Mesothelial cell of epicardium (in vitro differentiated cells): ENCODE results near the gene MRPL37. TPM values are rescaled to one million over a fixed set of nuclear protein-coding genes. Genes with fewer than 3 reads are reported as not detected.
A peak's percentile ranks its signal among the peaks of the same experiment; 100 is the strongest.

Experiments
- DNase-seq, 2 experiments: peaks; one replicate each; pipeline ENCODE4 v3.0.0; 2021; ENCODE audit warnings: low spot score in 2 of 2; ENCODE audit not compliant: unreplicated experiment in 2 of 2
- H3K27ac Mint-ChIP-seq: 2 replicates; pipeline ENCODE4 v1.8.0; 2021; ENCODE audit warnings: mixed read lengths
- H3K27me3 Mint-ChIP-seq: 2 replicates; pipeline ENCODE4 v1.8.0; 2021; ENCODE audit warnings: low read depth, mixed read lengths
- H3K36me3 Mint-ChIP-seq: 2 replicates; pipeline ENCODE4 v1.8.0; 2021; ENCODE audit warnings: mixed read lengths
- H3K4me1 Mint-ChIP-seq: 2 replicates; pipeline ENCODE4 v1.8.0; 2021; ENCODE audit warnings: mixed read lengths
- H3K4me3 Mint-ChIP-seq: 2 replicates; pipeline ENCODE4 v1.8.0; 2021; ENCODE audit warnings: mild to moderate bottlenecking, moderate library complexity, mixed read lengths
- H3K9me3 Mint-ChIP-seq: 2 replicates; pipeline ENCODE4 v1.8.0; 2021; ENCODE audit warnings: mixed read lengths
- total RNA-seq: library from RNA; stranded (reverse); gene quantifications from 3 replicates; pipeline ENCODE4 v1.2.1, GENCODE V29; 2021
- TF ChIP-seq, protein P1 (sequence below): fragments of 200-600 bp; sonication (generic); IDR thresholded peaks from one replicate; pipeline ENCODE4 v1.5.0; 2021; ENCODE audit warnings: antibody characterized with exemption; ENCODE audit not compliant: unreplicated experiment

The MRPL37 gene
- total RNA-seq, 1 donor from 2014 or later = 56.9 TPM

DNA sequence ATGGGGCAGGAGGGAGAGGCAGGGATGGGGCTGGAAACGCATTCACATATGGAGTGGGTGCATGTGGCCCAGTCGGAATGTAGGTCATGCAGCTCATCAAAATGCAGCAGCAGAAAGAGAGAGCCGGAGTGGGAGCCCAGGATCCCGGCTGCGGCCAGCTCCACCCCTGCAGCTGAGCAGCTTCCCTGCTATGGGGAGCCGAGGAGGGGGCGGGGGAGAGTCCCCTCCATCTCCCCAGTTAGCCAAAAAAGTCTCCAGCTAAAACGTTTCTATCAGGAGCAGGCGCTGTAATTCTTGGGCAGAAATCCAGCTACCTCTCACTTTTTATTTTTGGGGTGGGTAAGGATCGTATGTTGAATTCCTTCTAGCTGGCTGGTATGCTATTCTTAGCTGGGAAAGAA, 39.7 kb downstream of the MRPL37 start:
- H3K9me3 Mint-ChIP-seq = no peaks in the 10 kb centered on the region
- TF ChIP-seq, protein P1, sequence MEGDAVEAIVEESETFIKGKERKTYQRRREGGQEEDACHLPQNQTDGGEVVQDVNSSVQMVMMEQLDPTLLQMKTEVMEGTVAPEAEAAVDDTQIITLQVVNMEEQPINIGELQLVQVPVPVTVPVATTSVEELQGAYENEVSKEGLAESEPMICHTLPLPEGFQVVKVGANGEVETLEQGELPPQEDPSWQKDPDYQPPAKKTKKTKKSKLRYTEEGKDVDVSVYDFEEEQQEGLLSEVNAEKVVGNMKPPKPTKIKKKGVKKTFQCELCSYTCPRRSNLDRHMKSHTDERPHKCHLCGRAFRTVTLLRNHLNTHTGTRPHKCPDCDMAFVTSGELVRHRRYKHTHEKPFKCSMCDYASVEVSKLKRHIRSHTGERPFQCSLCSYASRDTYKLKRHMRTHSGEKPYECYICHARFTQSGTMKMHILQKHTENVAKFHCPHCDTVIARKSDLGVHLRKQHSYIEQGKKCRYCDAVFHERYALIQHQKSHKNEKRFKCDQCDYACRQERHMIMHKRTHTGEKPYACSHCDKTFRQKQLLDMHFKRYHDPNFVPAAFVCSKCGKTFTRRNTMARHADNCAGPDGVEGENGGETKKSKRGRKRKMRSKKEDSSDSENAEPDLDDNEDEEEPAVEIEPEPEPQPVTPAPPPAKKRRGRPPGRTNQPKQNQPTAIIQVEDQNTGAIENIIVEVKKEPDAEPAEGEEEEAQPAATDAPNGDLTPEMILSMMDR = no peak
- H3K4me3 Mint-ChIP-seq = no peak overlapping the region
- no peak for DNase-seq
- H3K27ac Mint-ChIP-seq = no peak overlapping the region
- H3K4me1 Mint-ChIP-seq = no peaks in the 10 kb centered on the region
- peaks cover 48% of the 10 kb centered on the region for H3K36me3 Mint-ChIP-seq
- no peaks in the 10 kb centered on the region for H3K27me3 Mint-ChIP-seq

DNA sequence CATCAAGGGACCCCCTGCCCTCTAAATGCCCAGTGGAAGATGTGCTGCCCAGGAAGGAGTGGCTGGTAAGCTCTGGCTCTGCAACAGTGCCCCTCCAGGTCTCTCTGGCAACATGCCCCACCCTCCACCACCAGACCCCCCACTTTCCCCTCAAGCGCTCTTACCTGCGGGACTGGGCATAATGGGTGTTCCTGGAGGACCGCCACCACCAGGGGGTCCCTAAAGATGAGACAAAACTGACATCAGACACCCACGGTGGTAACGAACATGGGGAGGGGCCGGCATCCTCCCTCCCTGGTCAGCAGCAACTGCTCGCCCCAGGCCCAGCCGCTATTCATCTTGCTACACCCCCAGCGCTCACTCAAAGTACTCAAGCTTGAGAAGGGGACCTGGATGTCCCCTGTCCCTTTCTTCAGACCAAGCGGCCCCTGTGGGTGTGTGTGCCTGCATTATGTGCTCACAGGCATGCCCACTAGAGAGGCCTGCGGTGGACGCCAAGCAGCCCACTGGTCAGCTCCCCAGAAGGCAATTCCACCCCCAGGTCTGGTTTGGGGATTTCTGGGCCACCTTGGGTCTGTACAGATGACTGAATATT, 40.9 kb downstream of the MRPL37 start:
- TF ChIP-seq, protein P1 = no peak
- H3K36me3 Mint-ChIP-seq = peaks cover 45% of the 10 kb centered on the region
- H3K4me1 Mint-ChIP-seq = no peaks in the 10 kb centered on the region
- H3K27me3 Mint-ChIP-seq = no peaks in the 10 kb centered on the region
- H3K4me3 Mint-ChIP-seq = no peak overlapping the region
- DNase-seq = no peak
- H3K27ac Mint-ChIP-seq = no peak overlapping the region
- H3K9me3 Mint-ChIP-seq = no peaks in the 10 kb centered on the region

DNA sequence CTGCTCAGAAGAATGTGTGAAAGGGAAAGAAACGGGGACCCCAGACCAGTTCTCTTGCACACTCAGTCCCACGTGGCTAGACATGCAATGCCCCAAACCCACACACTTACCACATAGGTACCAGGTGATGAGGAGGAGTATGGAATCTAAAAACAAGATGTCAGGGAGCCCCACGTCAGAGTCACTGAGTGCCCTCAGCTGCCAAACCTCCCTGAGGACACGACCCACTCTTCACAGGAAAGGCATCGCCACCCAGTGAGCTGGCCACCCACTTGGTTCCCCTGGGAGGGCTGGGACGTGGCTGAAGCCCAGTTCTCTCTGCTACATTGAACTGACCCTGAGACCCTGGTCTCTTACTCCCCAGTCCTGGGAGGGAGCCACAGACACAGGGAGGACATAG, 41.4 kb downstream of the MRPL37 start:
- H3K4me3 Mint-ChIP-seq = no peak overlapping the region
- no peak for DNase-seq
- peaks cover 44% of the 10 kb centered on the region for H3K36me3 Mint-ChIP-seq
- no peaks in the 10 kb centered on the region for H3K9me3 Mint-ChIP-seq
- H3K27ac Mint-ChIP-seq = no peak overlapping the region
- H3K4me1 Mint-ChIP-seq = no peaks in the 10 kb centered on the region
- no peaks in the 10 kb centered on the region for H3K27me3 Mint-ChIP-seq
- TF ChIP-seq, protein P1 = no peak

DNA sequence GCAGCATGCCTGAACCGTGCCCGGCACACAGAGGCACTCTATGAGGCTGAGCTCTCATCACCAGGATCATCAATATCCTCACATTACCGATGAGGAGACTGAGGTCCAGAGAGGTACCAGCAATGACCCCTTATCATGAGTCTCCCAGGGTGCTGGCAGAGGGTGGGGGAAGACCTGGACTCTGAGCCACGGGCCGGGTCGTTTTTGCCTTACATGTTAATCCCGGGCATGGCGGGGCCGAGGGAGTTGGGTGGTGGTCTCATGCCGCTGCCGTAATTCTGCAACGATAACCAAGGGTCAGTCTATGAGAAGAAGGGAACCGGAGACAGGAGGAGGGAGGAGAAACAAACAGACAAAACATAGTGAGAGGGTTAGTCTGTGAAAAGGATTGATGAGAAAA, 43.1 kb downstream of the MRPL37 start:
- TF ChIP-seq, protein P1 = no peak
- Mint-ChIP-seq H3K4me3 (no peak overlapping the region), H3K9me3 (no peaks in the 10 kb centered on the region), H3K27me3 (no peaks in the 10 kb centered on the region), H3K36me3 (peaks cover 32% of the 10 kb centered on the region), H3K27ac (peak overlapping the region; percentile 59), H3K4me1 (no peaks in the 10 kb centered on the region)
- no peak for DNase-seq

DNA sequence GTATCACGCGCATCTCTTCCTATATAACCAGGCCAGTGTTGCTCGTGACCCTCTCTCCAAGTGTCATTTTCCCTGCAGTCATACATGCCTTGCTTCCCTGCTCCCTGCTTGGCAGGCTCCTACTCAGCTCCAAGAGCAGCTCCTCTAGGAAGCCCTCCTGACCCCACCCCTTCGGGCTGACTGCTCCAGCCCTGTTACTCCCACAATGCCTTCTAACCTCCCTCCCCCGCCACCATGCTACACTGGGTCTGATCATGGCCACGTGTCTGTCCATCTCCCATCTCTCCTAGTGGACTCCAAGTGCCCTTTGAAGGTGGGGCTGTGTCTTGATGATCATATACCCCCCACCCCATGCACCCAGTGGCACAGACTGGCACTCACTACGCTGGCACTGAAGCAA, 44.7 kb downstream of the MRPL37 start:
- TF ChIP-seq, protein P1 = no peak
- Mint-ChIP-seq H3K9me3 (no peaks in the 10 kb centered on the region), H3K27ac (peak overlapping the region; percentile 11), H3K27me3 (no peaks in the 10 kb centered on the region), H3K36me3 (peaks cover 25% of the 10 kb centered on the region), H3K4me3 (no peak overlapping the region), H3K4me1 (no peaks in the 10 kb centered on the region)
- no peak for DNase-seq

DNA sequence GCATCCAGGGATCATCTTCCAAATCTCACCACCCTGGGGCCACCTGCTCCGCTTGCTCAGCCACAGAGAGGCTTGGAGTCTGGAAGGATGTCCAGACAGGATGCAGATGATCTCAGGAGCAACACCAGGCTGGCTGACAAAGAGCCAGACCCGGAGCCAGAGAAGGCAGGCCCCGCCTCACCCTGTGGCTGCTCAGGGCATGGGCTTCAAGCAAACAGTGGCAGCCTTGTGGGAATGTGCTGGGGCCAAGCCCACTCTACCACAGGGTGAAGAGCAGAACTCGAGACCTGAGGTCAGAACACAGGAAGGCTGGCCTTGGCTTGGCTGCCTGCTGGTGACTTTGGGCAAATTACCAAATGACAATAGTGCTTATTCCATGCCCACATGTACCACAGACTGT, 45.5 kb downstream of the MRPL37 start:
- Mint-ChIP-seq H3K36me3 (peaks cover 28% of the 10 kb centered on the region), H3K27ac (peak overlapping the region; percentile 39), H3K9me3 (no peaks in the 10 kb centered on the region), H3K4me3 (no peak overlapping the region), H3K4me1 (no peaks in the 10 kb centered on the region), H3K27me3 (no peaks in the 10 kb centered on the region)
- TF ChIP-seq, protein P1 = no peak
- no peak for DNase-seq
